ENCODE results near the gene TAMM41.
A peak's percentile ranks its signal among the peaks of the same experiment; 100 is the strongest.
"Not testable (repeated sequence)": the region's sequence is repeated elsewhere in the genome, so short reads cannot be mapped to it uniquely, and the experiment has no call there.

Gene TAMM41

DNA sequence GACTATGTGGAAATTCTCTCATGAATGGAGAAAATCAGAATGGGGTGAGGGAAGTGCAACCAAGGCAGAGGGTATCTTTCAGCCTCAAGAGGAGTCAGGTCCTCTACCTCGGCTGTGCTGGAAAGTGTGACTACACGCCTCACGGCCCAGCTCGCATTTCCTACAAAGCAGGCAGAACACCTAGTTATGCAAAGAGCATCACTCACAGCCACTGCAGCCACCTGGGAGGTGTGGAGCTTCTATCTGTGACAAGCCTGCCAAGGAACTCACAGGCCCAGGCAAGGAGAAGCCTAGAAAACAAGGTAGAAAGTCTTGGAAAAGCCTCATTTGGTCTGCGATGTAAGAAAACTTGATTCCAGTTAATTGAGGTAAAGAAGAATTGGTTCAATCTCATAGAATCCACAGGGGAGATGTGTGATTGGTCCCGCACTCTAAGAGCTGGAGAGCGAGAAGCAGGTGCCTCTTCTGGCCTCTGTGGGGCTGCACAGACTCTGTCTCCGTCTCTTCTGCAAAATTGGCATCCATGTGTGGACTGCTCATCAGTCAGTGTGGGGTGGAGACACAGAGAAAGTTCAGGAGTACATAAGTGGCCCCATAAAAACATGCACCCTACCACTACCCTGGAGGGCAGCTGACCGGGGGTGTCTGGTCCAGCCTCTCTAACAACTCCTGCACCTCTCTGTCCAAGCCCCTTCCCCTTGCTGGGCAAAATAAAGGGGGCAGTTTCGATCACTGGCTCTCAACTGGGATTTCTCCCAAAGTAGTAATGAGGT lies 76.8 kb downstream of the TAMM41 start:
- no peak for DNase-seq (ENCODE audit: low spot score)
- FAIRE-seq = no peak

- DNase-seq (ENCODE audit: low spot score) (no peak), FAIRE-seq (no peak)
Observed at GRCh38 chr3:11768604-11769003, 78.1 kb downstream of the TAMM41 start.

DNA sequence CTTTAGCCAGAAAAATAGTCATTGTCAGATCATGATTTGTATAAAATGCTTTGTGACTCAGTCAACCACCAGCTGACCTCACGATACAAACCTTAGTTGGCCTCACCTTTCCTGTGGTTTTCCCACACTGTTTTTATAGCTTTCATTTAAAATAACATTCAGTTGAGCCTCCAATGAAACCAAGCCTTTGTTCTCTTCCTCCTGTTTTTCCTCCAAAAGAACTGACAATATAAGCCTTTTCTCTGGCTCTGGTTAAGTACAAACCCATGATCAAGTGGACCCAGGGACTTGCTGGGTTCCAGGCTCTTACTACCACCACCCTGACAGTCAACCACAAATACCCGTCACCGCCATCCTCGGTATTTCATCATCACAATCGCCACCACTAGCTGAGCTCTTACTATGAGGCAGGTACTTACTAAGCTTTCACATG lies 81.7 kb downstream of the TAMM41 start:
- DNase-seq (ENCODE audit: low spot score) (peak; percentile 76), FAIRE-seq (peak; percentile 76)

DNA sequence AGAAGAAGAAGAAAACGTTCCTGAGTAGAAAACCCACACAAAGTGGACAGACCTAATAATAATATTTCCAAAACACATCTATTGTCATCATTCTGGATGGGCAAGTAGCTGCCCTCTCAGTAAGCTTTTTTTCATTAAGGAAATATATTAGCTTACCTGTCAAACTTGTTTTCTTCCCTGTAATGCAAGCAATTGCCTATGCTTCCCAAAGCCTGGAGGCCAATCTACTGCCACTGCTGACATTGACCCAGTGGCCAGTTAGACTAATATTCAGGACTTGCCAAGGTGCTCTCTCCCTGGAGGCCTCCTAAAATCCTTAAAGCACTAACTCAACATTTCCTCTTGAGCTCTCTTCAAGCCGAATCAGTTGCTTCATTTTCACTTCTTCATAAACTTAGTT lies 86.7 kb downstream of the TAMM41 start:
- DNase-seq (ENCODE audit: low spot score) (no peak), FAIRE-seq (no peak)

DNA sequence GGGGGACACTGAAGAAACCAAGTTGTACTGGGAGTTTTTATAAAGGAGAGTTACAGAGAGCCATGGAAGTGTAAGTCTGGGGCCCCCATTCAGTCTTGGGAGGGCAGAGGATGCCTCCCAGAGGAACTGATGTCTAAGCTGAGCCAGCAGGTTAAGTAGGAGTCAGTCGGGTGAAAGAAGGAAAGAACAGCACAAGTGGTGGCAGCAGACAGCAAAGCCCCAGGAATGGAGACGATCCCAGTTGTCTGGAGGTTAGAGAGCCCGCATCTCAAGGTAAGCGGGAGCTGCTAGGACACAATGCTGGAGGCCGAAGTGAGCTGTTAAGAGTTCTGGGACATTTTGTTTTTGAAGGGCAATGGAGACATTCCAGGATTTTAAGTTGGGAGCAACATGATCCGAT lies 88.8 kb downstream of the TAMM41 start:
- DNase-seq (ENCODE audit: low spot score) (no peak), FAIRE-seq (no peak)

DNA sequence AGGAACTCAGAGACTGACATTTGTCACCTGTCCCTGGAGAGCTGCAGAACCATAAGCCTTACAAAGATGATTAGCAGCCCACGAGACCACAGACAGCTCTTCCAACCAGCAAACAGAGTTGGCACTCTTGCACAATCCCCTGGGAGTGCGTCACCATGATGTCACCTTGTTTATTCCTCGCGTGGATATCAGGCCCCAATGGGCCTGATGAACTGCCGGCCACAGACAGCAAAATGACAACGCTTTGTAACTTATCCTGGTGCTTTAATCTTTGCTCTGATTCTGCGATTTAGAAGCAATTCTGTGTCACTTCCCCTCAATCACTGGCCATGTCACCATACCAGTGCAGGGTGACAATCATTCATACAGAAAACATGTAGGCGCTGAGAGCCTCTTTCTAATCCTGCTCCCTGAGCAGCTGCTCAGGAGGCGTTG lies 89.2 kb downstream of the TAMM41 start:
- FAIRE-seq (no peak), DNase-seq (ENCODE audit: low spot score) (peak; percentile 9)

- DNase-seq (ENCODE audit: low spot score) = no peak
- FAIRE-seq = no peak
Observed at GRCh38 chr3:11755276-11755675, 91.4 kb downstream of the TAMM41 start.

DNA sequence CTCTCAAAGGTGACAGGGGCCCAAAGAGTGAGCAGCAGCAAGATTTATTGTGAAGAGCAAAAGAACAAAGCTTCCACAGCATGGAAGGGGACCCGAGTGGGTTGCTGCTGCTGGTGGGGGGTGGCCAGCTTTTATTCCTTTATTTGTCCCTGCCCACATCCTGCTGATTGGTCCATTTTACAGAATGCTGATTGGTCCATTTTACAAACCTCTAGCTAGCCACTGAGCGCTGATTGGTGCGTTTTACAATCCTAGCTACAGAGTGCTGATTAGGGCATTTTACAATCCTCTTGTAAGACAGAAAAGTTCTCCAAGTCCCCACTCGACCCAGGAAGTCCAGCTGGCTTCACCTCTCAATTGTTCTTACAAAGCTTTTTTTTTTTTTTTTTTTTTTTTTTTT lies 94.4 kb downstream of the TAMM41 start:
- DNase-seq (ENCODE audit: low spot score); FAIRE-seq: not testable (repeated sequence)

GRCh38 chr3:11748306-11748705 lies 98.4 kb downstream of the TAMM41 start:
- FAIRE-seq; DNase-seq (ENCODE audit: low spot score): not testable (repeated sequence)

Measured in RCC 7860 (cell line).